ENCODE measurements around the gene PTGDS. TPM values are rescaled to one million over a fixed set of nuclear protein-coding genes. Genes with fewer than 3 reads are reported as not detected.

PTGDS gene
- total RNA-seq, 8 experiments from 2014 or later, result 1.2 to 273 (median 12.3) TPM

GRCh38 chr9:136947955-136948510 lies 29.3 kb upstream of the PTGDS start:
- in situ Hi-C loops (cut with MboI; ENCODE audit: low pct_unique_long_range_greater_than_20kb in 2 of 9, low sequenced_read_pairs in 9 of 9, unreplicated experiment in 9 of 9), result no loop called here
- H3K27ac ChIP-seq, result no peak overlapping the region
- no peak overlapping the region for H3K4me3 ChIP-seq
- ATAC-seq (replicated peaks in 6 of 8), result peak in 2 of 8 experiments; percentile 12 to 15
- peaks cover 26 to 41% of the 10 kb centered on the region in 2 donors for H3K4me1 ChIP-seq (replicated peaks in 1 of 2)
- WGBS, 10 experiments, result 7 to 100% (median 80%) methylated on average over 1 to 3 of the region's 15 CpGs; no CpG with 5 or more reads in 3 of the 10 experiments

GRCh38 chr9:136949239-136949816 lies 28.0 kb upstream of the PTGDS start:
- no CpG with 5 or more reads among the region's 22 CpGs for WGBS, 10 experiments
- Histone ChIP-seq H3K27ac (peak overlapping the region; percentile 91), H3K4me1 (replicated peaks in 1 of 2) (peaks cover 23 to 34% of the 10 kb centered on the region in 2 donors), H3K4me3 (peak overlapping the region; percentile 42 to 66 (median 61))
- peak in 3 of 8 experiments; percentile 2 to 24 (median 9) for ATAC-seq (replicated peaks in 6 of 8)
- in situ Hi-C loops (cut with MboI; ENCODE audit: low pct_unique_long_range_greater_than_20kb in 2 of 9, low sequenced_read_pairs in 9 of 9, unreplicated experiment in 9 of 9), result no loop called here

GRCh38 chr9:136949817-136950655 lies 27.3 kb upstream of the PTGDS start:
- Histone ChIP-seq H3K4me3 (peak overlapping the region; percentile 42 to 66 (median 61)), H3K27ac (peak overlapping the region; percentile 91), H3K4me1 (replicated peaks in 1 of 2) (peaks cover 23 to 32% of the 10 kb centered on the region in 2 donors)
- ATAC-seq (replicated peaks in 6 of 8), result peak; percentile 63 to 90 (median 84)
- in situ Hi-C loops (cut with MboI; ENCODE audit: low pct_unique_long_range_greater_than_20kb in 2 of 9, low sequenced_read_pairs in 9 of 9, unreplicated experiment in 9 of 9), result no loop called here
- WGBS, 10 experiments, result 22% methylated on average over 3 of the region's 63 CpGs; no CpG with 5 or more reads in 9 of the 10 experiments

GRCh38 chr9:136950656-136951276 lies 26.5 kb upstream of the PTGDS start:
- in situ Hi-C loops (cut with MboI; ENCODE audit: low pct_unique_long_range_greater_than_20kb in 2 of 9, low sequenced_read_pairs in 9 of 9, unreplicated experiment in 9 of 9), result no loop called here
- peak in 1 of 8 experiments; percentile 0 for ATAC-seq (replicated peaks in 6 of 8)
- peaks cover 23 to 32% of the 10 kb centered on the region in 2 donors for H3K4me1 ChIP-seq (replicated peaks in 1 of 2)
- H3K27ac ChIP-seq, result peak overlapping the region; percentile 91
- peak overlapping the region; percentile 42 to 66 (median 61) for H3K4me3 ChIP-seq
- 40 to 75% methylated on average over 1 of the region's 9 CpGs; no CpG with 5 or more reads in 8 of the 10 experiments for WGBS, 10 experiments

- WGBS, 10 experiments, result 100% methylated on average over 1 of the region's 14 CpGs; no CpG with 5 or more reads in 9 of the 10 experiments
- Histone ChIP-seq H3K27ac (no peak within 1 kb of the TSS), H3K4me1 (replicated peaks in 1 of 2) (peaks cover 23 to 32% of the 10 kb centered on the region in 2 donors), H3K4me3 (no peak within 1 kb of the TSS)
- no peak for ATAC-seq (replicated peaks in 6 of 8)
- in situ Hi-C loops (cut with MboI; ENCODE audit: low pct_unique_long_range_greater_than_20kb in 2 of 9, low sequenced_read_pairs in 9 of 9, unreplicated experiment in 9 of 9), result no loop called here
These were observed 25.6 kb upstream of the PTGDS start, which contains the start of gene LCN12 for GRCh38 chr9:136951541-136952320. Gene LCN12 (plus strand): TSS chr9:136952273. CDS start chr9:136952328, 55 bp downstream.

- peak in 4 of 8 experiments; percentile 13 to 30 (median 20) for ATAC-seq (replicated peaks in 6 of 8)
- in situ Hi-C loops (cut with MboI; ENCODE audit: low pct_unique_long_range_greater_than_20kb in 2 of 9, low sequenced_read_pairs in 9 of 9, unreplicated experiment in 9 of 9), result no loop called here
- WGBS, 10 experiments, result 48 to 62% methylated on average over 3 to 5 of the region's 15 CpGs; no CpG with 5 or more reads in 8 of the 10 experiments
- Histone ChIP-seq H3K27ac (no peak overlapping the region), H3K4me3 (no peak overlapping the region), H3K4me1 (replicated peaks in 1 of 2) (peaks cover 23 to 32% of the 10 kb centered on the region in 2 donors)
These were observed 24.9 kb upstream of the PTGDS start for GRCh38 chr9:136952321-136952850.

- ATAC-seq (replicated peaks in 6 of 8), result no peak
- H3K27ac ChIP-seq, result no peak overlapping the region
- in situ Hi-C loops (cut with MboI; ENCODE audit: low pct_unique_long_range_greater_than_20kb in 2 of 9, low sequenced_read_pairs in 9 of 9, unreplicated experiment in 9 of 9), result no loop called here
- peaks cover 23 to 28% of the 10 kb centered on the region in 2 donors for H3K4me1 ChIP-seq (replicated peaks in 1 of 2)
- WGBS, 10 experiments, result 38 to 97% (median 94%) methylated on average over 2 to 12 of the region's 44 CpGs; no CpG with 5 or more reads in 4 of the 10 experiments
- no peak overlapping the region for H3K4me3 ChIP-seq
These were observed 24.2 kb upstream of the PTGDS start for GRCh38 chr9:136952876-136953770.

GRCh38 chr9:136953771-136954269 lies 23.5 kb upstream of the PTGDS start:
- 100% methylated on average over 1 of the region's 19 CpGs; no CpG with 5 or more reads in 9 of the 10 experiments for WGBS, 10 experiments
- in situ Hi-C loops (cut with MboI; ENCODE audit: low pct_unique_long_range_greater_than_20kb in 2 of 9, low sequenced_read_pairs in 9 of 9, unreplicated experiment in 9 of 9), result no loop called here

GRCh38 chr9:136954270-136955083 lies 22.8 kb upstream of the PTGDS start:
- Histone ChIP-seq H3K27ac (no peak overlapping the region), H3K4me1 (replicated peaks in 1 of 2) (peaks cover 18 to 20% of the 10 kb centered on the region in 2 donors), H3K4me3 (no peak overlapping the region)
- in situ Hi-C loops (cut with MboI; ENCODE audit: low pct_unique_long_range_greater_than_20kb in 2 of 9, low sequenced_read_pairs in 9 of 9, unreplicated experiment in 9 of 9), result no loop called here
- WGBS, 10 experiments, result 47 to 94% (median 60%) methylated on average over 1 to 8 of the region's 25 CpGs; no CpG with 5 or more reads in 5 of the 10 experiments
- no peak for ATAC-seq (replicated peaks in 6 of 8)

More at GRCh38 chr9:136953771-136954269, 23.5 kb upstream of the PTGDS start:
- no peak overlapping the region for H3K4me3 ChIP-seq
- ATAC-seq (replicated peaks in 6 of 8), result no peak
- peaks cover 23 to 25% of the 10 kb centered on the region in 2 donors for H3K4me1 ChIP-seq (replicated peaks in 1 of 2)
- H3K27ac ChIP-seq, result no peak overlapping the region

GRCh38 chr9:136955202-136955942 lies 21.9 kb upstream of the PTGDS start:
- in situ Hi-C loops (cut with MboI; ENCODE audit: low pct_unique_long_range_greater_than_20kb in 2 of 9, low sequenced_read_pairs in 9 of 9, unreplicated experiment in 9 of 9), result no loop called here

More at GRCh38 chr9:136955202-136955942, 21.9 kb upstream of the PTGDS start:
- no peak overlapping the region for H3K27ac ChIP-seq
- 0 to 44% (median 0%) methylated on average over 1 to 3 of the region's 14 CpGs; no CpG with 5 or more reads in 7 of the 10 experiments for WGBS, 10 experiments
- H3K4me3 ChIP-seq, result no peak overlapping the region
- peaks cover 17% of the 10 kb centered on the region in 2 donors for H3K4me1 ChIP-seq (replicated peaks in 1 of 2)
- ATAC-seq (replicated peaks in 6 of 8), result no peak
